ENCODE data around the gene NOLC1.
"Not testable (repeated sequence)": the region's sequence is repeated elsewhere in the genome, so short reads cannot be mapped to it uniquely, and the experiment has no call there.

The NOLC1 gene

GRCh38 chr10:102157224-102157623 lies 5.0 kb downstream of the NOLC1 start:
- no peak for DNase-seq

- no peak for DNase-seq
Observed at GRCh38 chr10:102159051-102159597, 6.9 kb downstream of the NOLC1 start.

DNA sequence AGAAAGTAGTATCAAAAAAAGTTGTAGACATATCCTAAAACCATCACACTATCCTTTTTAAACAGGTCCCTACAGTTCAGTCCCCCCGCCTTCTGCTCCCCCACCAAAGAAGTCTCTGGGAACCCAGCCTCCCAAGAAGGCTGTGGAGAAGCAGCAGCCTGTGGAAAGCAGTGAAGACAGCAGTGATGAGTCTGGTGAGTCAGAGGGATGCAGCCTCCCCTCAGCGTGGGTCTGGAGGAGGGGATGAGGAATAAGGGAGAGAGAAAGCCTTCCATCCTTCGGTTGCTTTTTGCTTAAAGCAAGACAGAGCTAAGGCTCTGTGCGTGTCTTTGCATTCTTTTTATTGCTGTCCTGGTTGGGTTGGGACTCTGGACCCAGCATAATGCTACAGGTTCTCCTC lies 7.6 kb downstream of the NOLC1 start:
- DNase-seq, result no peak

DNA sequence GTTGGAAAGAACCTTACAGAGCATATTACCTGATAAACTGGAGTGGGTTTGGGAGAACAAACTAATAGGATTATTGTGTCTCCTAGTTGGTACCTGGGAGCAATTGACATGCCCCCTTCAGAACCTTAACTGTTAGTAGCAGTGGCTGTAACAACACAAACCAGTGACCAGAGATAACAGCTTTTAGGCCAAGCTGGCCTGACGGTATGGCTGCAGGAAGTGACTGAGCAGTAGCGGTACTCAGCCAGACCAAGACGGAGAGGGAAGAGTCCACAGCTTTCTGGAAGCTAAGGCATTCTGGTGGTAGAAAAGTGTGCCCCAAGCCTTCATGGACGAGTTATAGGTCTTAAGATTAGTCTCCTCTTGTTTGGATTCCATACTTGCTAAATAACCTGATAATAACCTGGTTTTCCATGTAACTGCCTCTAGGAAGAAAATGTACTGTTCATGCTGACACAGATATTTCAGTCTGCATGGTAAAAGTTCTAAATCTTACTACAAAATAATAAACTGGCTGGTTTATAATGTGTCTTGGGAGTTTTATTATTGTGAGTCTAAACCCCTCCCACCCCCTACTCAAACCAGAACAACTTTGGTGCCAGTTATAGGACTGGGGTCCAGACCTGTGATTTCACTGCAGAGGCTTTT lies 11.3 kb downstream of the NOLC1 start:
- no peak for DNase-seq

GRCh38 chr10:102167861-102168260 lies 15.7 kb downstream of the NOLC1 start:
- no peak for DNase-seq

DNA sequence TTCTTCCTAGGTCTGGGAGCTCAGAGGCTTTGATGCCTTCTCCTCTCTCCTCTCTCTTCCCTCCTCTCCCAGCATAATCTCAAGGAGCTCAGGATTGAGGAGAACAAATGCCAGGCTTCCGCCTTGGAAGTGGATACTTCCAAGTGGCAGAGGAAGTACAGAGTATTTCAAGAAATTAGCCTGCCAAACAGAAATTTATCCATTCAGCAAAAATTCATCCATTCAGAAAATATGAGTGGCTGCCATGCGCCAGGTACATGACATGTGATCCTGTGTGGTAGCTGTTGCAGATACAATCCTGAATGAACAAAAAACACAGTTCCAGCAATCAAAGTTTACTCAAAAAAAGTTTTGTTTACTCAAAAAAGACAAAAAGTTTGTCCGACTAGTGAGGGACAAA lies 18.4 kb downstream of the NOLC1 start:
- no peak for DNase-seq

DNA sequence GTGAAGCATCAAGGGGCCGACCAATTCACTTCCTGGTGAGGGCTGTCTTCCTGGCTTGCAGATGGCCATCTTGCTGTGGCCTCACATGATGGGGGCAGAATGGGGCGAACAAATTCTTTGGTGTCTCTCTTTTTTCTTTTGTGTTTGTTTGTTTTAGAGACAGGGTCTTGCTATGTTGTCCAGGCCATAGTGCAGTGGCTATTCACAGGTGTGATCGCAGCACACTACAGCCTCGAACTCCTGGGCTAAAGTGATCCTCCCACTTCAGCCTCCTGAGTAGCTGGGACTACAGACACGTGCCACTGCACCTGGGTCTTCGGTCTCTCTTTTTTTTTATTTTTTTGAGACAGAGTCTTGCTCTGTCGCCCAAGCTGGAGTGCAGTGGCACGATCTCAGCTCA lies 20.1 kb downstream of the NOLC1 start:
- DNase-seq, result no peak

DNA sequence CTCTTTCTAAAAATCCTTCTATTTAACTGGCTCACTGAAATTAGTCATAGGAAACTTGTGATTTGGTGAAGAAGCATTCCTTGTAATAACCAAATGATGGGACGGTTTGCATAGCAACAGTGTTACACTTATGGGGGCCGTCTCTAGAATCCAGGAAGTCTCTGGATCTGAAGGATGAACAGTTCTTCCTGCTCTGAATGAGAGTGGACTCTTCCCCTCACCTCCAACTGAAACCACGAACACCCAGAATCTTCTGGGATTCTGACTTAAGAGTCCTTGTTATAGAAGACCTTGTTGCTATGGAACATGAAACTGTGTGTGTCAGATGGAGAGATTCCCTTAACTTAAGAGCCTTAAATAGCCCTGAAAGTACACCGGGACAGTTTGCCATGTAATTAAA lies 23.2 kb downstream of the NOLC1 start:
- no peak for DNase-seq

DNA sequence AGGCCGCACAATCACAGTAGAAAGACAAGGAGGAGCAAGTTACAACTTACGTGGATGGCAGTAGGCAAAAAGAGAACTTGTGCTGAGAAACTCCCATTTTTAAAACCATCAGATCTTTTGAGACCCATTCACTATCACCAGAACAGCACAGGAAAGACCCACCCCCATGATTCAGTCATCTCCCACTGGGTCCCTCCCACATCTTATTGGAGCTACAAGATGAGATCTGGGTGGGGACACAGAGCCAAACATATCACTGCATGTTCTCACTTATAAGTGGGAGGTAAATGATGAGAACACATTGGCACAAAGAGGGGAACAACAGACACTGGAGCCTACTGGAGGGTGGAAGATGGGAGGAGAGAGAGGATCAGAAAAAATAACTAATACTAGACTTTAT lies 32.4 kb downstream of the NOLC1 start:
- DNase-seq, result no peak

DNA sequence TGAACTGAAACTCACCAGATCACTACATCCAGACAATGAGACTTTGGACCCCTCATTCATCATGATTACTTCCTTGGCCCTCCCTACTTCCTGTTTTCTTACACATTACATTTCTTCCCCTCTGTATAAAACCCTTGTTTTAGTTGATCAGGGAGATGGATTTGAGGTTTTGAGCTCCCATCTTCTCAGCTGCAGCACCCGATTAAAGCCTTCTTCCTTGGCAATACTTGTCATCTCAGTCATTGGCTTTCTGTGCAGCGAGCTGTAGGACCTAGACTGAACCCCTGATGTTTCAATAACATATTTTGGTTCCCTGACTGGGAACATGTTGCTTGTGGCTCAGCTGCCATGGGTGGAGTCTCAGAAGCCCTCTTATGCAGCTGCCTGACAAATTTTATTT lies 33.1 kb downstream of the NOLC1 start:
- no peak for DNase-seq

DNA sequence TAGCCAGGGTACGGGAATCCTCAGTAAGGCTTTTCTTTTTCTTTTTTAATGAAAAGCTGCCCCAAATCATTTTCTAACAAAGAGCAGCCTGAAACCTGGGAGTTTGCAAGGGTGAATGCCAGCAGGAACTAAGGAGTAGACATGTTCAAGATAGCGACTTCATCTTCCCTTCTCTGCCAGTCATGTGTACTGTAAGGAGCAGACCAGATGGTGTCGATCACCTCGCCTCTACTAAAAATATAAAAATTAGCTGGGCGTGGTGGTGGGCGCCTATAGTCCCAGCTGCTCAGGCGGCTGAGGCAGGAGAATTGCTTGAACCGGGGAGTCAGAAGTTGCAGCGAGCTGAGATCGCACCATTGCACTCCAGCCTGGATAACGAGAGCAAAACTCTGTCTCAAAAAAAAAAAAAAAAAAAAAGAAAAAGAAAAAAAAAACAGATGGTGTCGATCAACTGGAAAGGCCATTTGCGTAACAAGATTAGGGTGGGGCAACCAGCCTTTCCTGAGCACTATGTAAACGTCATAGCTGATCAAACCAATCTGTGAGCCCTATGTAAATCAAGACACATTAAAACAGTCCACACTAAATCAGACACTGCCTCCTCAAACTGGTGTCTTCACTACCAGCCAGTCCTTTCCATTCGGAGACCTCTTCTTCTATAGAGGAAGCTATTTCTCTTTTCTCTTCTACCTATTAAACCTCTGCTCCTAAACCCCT lies 33.8 kb downstream of the NOLC1 start:
- no peak for DNase-seq

- no peak for DNase-seq
Observed at GRCh38 chr10:102188298-102188940, 36.2 kb downstream of the NOLC1 start.

- DNase-seq, result not testable (repeated sequence)
Observed at GRCh38 chr10:102188941-102189898, 37.0 kb downstream of the NOLC1 start.

DNA sequence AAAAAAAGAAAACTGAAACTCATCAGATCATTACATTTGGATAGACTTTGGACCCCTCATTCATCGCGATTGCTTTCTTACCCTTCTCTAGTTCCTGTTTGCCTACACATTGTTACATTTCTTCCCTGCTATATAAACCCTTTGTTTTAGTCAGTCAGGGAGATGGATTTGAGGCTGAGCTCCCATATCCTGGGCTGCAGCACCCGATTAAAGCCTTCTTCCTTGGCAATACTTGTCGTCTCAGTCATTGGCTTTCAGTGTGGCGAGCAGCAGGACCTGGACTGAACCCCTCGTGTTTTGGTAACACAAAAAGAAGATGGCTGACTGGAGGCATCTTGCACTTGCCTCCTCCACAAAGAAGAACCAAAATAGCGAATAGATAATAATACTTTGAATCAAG lies 39.8 kb downstream of the NOLC1 start:
- DNase-seq, result no peak

- no peak for DNase-seq
Observed at GRCh38 chr10:102195296-102195870, 43.2 kb downstream of the NOLC1 start.

GRCh38 chr10:102196893-102197292 lies 44.7 kb downstream of the NOLC1 start:
- no peak for DNase-seq

- no peak for DNase-seq
Observed at GRCh38 chr10:102198027-102198426, 45.8 kb downstream of the NOLC1 start.

DNA sequence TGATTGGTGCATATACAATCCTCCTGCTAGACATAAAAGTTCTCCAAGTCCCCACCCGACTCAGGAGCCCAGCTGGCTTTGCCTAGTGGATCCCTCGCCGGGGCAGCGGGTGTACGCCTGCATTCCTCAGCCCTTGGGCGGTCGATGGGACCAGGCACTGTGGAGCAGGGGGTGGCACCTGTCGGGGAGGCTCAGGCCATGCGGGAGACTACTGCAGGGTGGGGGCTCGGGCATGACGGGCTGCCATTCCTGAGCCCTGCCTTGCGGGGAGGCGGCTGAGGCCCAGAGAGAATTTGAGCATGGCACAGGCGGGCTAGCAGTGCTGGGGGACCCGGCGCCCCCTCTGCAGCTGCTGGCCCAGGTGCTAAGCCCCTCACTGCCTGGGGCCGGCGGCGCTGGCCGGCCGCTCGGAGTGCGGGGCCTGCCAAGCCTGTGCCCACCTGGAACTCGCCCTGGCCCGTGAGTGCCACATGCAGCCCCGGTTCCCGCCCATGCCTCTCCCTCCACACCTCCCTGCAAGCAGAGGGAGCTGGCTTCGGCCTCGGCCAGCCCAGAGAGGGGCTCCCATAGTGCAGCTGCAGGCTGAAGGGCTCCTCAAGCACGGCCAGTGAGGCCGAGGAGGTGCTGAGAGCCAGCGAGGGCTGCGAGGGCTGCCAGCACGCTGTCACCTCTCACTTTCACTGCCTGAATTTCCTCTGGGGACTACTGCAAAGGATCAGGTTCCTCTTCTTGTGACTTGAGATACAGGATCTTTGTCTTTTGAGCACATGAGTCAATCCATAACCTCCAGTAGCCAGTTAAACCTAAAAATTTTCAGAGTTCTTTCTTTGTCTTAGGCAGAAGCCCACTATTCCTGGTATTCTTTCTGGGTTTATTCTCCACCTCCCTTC lies 48.8 kb downstream of the NOLC1 start:
- no peak for DNase-seq

DNA sequence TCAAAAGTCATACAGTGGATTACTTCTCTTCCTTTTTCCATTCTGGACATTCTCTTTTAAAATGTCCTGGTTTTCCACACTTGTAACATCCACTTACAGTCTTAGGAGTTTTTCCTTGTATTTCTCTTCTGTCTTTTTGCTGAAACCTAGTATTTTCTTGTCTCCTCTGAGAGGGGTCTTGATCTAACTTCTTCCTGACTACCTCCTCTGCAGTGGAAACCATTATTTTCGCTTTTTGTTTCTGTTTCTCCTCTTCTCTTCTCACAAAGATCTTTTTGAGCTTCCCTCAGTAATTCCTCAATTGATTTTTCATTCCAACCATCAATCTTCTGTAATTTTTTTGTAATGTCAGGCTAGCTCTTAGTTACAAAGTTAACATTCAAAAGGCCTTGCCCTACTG lies 50.2 kb downstream of the NOLC1 start:
- DNase-seq, result no peak

GRCh38 chr10:102208311-102209035 lies 56.3 kb downstream of the NOLC1 start:
- DNase-seq, result no peak
